Keratinocyte (primary cell): Measurements from ENCODE around the gene CXXC4.

ENCODE experiments used
- CTCF ChIP-seq, 3 experiments: IDR thresholded peaks in 1 of 3; conservative IDR thresholded peaks in 1 of 3; optimal IDR thresholded peaks in 1 of 3; 2 replicates in 2 of 3; 3 replicates in 1 of 3; pipeline versions ENCODE3 to v1.5.1; 2011; ENCODE audit warnings: low read length in 3 of 3, mild to moderate bottlenecking in 3 of 3, moderate library complexity in 2 of 3, control low read depth in 1 of 3, inconsistent platforms in 1 of 3; ENCODE audit not compliant: insufficient read depth in 2 of 3; ENCODE audit errors: extremely low read depth in 1 of 3
- EZH2 ChIP-seq: IDR thresholded peaks from one replicate; pipeline ENCODE4 v1.6.1; 2012; ENCODE audit warnings: inconsistent platforms, mild to moderate bottlenecking, low read length, moderate library complexity

DNA sequence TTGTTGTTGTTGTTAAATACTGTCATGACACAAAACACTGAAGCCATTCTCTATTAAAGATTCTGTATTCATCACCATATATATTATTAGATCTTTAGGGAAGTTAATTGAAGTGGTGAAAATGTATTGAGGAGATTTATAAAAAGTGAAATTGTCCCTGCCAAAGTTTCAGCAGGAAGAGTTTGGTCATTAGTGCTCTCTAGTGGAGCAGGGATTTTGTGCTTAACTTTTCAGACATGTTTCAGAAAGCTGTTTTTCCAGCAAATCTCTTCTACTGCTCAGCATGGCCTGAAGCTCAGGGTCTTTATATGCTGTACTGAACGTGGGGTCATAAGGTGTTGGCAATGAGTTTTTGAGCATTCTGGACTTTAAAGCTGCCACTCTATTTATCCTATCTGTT is 36.7 kb upstream of the CXXC4 start:
- TF ChIP-seq CTCF (optimal IDR thresholded peaks at IDR 0.05 in 1 of 3, IDR thresholded peaks at IDR 0.05 in 1 of 3, conservative IDR thresholded peaks at IDR 0.05 in 1 of 3; ENCODE audit: extremely low read depth in 1 of 3, insufficient read depth in 2 of 3, low read length in 3 of 3) (no peak), EZH2 (no peak)
